NCI-H146 (cell line): ENCODE measurements around the gene MTCP1.

ENCODE experiments used
- DNase-seq: peaks from one replicate; lab custom pipeline; 2025; lab: John Stamatoyannopoulos, UW

Gene MTCP1

GRCh38 chrX:155053656-155054055 lies 17.3 kb downstream of the MTCP1 start:
- no peak for DNase-seq

DNA sequence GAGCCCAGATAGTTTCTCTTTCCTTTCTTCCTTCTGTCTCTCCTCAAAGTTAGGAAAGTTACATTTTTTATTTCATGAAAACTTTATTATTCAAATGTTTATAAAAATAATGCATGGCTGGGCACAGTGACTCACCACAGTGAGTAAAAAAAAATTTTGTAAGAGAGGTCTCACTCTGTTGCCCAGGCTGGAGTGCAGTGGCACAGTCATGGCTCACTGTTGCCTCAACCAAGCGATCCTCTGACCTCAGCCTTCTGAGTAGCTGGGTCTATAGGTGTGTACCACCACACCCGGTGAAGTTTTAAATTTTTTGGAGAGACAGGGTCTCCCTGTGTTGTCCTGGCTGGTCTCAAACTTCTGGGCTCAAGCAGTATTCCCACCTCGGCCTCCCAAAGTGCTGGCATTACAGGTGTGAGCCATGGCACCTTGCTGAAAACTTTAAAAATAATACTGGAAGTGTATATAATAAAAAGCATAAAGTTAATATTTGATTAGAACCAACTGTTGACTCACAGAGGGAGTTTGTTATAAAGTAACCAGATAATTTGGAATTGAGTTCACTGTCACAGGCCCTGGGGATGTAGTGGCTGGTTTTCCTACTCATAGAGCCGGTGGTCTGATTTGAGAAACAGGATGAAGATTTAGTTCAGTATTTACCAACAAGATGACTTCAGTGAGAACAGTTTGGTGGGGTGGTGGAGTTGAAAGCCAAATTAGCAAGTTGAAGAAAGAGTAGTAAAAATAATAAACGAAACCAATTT lies 18.0 kb downstream of the MTCP1 start:
- no peak for DNase-seq

- peak; percentile 36 for DNase-seq
These were observed 21.8 kb downstream of the MTCP1 start for GRCh38 chrX:155048977-155049619.

DNA sequence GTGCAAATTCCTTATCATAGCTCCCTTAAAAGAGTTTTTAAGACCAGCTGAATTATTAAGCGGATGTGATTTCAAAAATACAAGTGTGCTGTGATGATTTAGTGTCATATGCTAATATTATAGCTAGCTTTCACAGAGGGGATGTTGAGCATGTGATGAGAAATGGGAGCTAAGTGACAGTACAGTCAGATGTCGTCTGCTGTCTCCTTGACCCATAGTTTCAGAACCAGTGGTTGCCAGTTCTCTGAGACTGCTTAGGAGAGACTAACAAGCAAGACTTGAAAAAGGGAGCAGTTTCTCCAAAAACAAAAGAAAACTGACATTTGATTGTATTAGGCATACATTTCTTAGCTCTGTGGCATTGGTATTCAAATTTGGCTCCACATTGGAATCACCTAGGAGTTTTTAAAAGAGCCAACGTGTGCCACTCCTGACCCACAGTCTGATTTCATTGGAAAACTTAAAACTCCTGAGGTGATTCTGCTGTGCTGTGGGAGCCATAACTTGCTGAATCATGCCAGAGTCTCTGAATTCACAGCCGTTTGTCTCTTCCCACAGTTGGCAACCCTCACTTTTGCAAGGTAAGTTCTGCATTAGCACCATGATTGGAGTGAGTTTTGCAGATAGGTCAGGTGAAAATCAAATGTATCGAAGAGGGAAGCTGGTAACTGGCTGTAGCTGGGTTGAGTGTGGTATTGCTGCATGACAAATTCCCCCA lies 24.0 kb downstream of the MTCP1 start:
- DNase-seq, result no peak

DNA sequence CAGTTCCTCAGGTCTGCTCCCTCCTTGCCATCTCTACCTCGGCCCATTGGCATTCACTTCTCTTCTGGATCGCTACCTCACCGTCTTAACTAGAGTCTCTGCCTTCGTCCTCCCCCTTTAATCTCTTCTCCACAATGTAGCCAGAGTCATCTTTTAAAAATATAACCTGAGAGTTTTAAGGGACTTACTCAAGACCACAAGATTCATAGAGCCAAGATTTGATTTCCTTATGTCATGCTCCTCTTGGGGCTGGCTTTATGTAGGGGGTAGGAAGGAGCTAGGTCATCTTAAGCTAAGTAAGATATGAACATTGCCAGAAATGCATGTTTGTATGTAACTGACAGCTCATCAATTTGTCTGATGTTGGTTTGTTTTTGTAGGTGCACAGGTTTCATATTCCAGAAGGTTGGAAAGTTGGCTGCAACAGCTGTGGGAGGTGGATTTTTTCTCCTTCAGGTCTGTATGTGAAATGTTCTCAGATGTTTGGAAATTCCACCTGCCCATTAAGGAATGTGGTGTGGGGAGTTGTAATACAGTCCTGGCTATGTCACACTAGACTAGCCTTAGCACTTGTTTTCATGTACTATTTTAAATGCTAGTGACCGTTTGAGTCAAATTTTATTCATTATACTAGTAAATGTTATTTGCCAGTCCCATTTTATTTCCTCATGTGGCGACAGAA lies 24.7 kb downstream of the MTCP1 start:
- no peak for DNase-seq

DNA sequence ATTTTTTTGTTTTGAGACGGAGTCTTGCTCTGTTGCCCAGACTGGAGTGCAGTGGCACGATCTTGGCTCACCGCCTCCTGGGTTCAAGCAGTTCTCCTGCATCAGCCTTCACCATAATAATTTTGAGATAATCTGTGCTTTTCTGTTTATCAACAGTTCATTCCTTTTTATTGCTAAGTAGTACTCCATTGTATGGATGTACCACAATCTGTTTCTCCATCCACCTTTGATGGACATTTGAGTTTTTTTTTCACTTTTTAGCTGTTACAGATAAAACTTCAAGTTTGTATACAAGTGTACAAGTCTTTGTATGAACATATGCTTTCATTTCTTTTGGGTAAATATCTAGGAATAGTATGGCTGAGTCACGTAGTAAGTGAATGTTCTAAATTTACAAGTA lies 35.2 kb downstream of the MTCP1 start:
- no peak for DNase-seq

DNA sequence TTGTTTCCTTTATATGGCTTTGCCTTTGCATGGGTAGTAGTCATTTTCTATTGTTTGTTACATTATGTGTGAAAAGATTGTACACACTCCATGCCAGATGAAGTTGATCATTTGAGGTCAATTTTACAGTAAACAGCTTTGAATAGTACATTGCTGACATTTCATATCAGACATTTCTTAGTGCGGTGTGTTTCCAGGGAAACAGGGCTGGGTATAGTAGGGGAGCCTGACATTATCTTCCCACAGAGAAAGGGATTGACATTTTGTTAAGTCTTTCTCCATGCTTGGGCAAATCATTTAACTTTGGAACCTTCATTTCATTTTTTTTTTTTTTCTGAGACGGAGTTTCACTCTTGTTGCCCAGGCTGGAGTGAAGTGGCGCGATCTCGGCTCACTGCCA lies 39.3 kb downstream of the MTCP1 start:
- DNase-seq, result no peak

DNA sequence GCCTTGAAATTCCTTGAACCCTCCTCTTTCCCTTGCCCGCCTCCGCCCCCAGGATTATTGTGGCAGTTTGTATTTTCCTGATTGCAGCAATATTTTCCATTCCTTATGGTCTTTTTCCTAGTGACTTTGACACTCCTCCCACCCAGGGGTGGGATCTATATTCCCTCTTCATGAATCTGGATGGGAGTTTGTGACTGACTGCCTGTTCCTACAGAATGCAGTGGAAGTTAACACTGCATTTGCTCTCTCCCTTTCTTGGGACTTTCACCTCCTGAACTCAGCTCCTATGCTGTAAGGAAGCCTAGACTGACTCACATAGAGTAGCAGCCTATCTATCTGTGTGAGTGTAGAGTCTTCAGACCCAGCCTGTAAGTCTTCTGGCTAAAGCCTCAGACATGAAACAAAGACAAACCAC lies 42.1 kb downstream of the MTCP1 start:
- no peak for DNase-seq

- peak; percentile 50 for DNase-seq
These were observed 42.8 kb downstream of the MTCP1 start for GRCh38 chrX:155028129-155028528.

DNA sequence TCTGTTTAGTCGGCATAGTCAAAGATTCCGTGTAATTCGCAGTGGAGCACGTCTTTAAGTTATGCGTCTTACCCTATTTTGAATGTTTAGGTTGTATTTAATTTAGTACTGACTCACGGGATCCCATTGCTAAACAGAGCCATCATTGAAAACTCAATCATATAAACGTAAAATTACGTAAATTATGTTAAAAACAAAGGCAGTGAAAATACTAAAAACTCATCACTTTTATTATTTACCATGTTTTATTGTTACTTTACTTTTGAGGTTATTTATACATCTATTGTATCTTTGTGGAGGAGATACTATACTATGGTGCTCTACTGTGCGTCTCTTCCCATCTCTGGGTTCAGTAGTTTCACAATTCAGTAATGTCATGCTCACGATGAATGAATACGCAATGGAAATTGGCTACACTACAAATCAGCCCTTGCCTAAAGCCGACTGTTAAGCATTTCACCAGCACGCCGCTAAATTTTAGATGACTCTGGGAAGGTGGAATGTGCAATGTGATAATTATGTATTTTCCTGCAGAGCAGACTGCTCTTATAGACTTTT lies 43.3 kb downstream of the MTCP1 start:
- peak; percentile 44 for DNase-seq

DNA sequence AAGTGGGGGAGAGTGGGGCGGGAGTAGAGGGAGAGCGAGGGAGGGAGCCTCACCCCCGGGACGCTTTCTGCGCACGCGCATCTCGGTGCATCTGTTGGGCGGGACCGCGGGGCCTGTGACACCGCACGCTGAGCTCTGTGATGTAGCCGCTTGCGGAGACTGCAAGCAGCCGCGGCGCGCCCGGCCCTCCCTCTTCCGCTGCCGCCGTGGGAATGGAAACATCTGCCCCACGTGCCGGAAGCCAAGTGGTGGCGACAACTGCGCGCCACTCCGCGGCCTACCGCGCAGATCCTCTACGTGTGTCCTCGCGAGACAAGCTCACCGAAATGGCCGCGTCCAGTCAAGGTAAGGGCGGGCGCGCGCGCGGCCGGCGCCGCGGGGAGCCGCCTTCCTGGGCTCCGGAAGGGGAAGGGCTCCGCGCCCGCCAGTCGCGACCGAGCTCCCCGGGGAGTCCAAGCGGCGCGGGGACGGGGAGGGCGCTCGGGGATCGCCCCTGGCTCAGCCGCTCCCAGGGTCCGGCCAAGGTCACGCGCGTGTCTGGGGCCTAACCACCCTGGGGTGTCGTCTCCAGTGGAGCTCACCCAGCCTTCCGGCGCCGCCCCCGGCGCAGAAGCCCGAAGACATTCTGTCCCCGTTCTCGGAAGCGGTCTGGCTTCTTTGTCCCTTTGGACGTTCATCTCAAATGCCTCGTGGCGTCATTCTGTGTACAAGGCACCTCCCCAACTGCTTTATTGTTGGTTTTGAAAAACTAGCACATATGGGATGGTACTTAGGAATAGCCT lies 44.0 kb downstream of the MTCP1 start, which contains the start of gene FUNDC2:
FUNDC2 (plus strand) TSS at position 118 of the 782 bp plus-strand sequence; CDS start at position 213, 95 bp downstream.
- DNase-seq, result peak; percentile 94

- no peak for DNase-seq
These were observed 44.6 kb downstream of the MTCP1 start for GRCh38 chrX:155026420-155026726.

- DNase-seq, result no peak
These were observed 46.8 kb downstream of the MTCP1 start for GRCh38 chrX:155023907-155024833.

DNA sequence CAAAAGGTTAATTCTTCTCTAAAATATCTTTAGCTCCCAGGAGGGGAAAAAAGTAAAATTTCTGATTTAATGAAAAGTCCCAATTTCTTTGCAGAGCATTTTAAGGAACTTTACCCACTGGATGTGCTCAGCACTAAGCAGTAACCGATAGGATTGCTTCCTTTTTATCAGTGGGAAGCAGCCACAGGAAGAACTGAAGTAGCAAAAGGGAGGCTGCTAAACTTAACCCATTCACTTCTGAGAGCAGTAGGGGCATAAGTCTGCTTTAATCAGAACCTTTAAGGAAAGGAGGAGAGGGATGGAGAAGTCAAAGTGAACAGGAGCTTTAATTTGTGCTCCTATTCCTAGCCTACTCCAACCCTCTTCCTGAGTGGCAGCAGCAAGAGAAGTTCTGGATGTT lies 48.4 kb downstream of the MTCP1 start, which contains the start of gene F8:
F8 (minus strand) TSS at position 139 of the 400 bp plus-strand sequence. CDS start 171 bp downstream, outside the sequence.
- no peak for DNase-seq

DNA sequence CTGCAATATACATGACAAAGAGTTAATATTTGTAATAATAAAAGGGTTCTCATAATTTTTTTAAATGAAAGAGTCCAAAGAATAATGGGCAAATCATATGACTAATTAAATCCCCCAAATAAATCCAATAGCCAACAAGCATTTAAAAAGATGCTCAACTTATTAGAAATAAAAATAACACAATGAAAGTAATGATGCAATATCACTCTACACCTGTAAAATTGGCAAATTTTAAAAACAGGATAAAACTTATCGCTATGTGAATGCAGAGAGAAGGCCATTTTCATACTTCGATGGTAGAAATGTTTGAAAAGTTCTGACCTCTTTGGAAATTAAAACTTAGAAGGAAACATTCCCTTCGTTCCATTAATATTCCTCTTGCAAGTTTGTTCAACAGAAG lies 50.3 kb downstream of the MTCP1 start:
- DNase-seq, result no peak
